Umbilical cord (tissue), 2 donors: ENCODE data around the gene ACVR2A. TPM values are rescaled to one million over a fixed set of nuclear protein-coding genes. Genes with fewer than 3 reads are reported as not detected.

Source experiments
- DNase-seq: peaks from one replicate; pipeline ENCODE4 v3.0.0-alpha.2; 2015; ENCODE audit warnings: low spot score
- total RNA-seq: library from RNA; depleted of rRNA; stranded (reverse); fragments of >200 nt; gene quantifications from one replicate; pipeline ENCODE4 v1.2.3, GENCODE V29; 2014; ENCODE audit warnings: low replicate concordance; ENCODE audit not compliant: insufficient read depth

ACVR2A gene
- total RNA-seq, 1 donor from 2014 or later = 118 TPM

- DNase-seq = no peak
These were observed 79.8 kb downstream of the ACVR2A start for GRCh38 chr2:147924647-147925046.

GRCh38 chr2:147925886-147926285, 81.1 kb downstream of the ACVR2A start:
- peak; percentile 52 for DNase-seq

GRCh38 chr2:147927053-147927588, 82.3 kb downstream of the ACVR2A start:
- DNase-seq = no peak

GRCh38 chr2:147933931-147934330, 89.1 kb downstream of the ACVR2A start:
- DNase-seq = no peak

DNA sequence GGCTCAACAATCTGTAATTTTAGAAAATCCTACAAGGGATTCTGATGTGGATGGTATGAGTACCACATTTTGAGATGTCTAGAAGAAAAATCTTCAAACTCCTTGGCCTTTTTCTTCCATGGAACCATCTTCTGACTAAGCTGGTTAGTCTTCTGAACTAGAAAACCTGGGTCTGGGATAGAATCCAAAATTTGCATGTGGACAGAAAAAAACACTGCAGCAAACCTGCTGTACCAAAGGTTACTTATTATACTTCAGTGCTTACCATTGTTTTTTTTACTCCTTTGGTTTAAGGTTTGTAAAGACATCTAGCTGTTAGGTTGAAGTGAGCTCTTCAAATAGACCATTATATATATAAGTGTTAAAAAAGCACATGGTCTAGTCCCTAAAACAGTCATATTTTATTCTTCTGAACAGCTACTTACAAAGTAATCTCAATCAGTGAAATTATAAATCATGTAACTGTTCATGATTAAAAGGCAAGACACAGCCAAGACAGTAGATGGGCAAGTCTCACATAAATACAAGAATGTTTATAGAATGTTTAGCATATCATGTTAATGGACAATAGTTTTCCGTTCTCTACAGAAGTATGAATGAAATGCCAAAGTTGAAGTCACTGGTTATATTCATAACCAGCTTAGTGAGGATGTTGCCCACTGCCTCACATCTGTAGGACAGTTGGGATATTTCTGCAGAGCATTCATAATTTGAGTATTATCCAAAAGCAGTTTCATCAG, 90.2 kb downstream of the ACVR2A start:
- no peak for DNase-seq

- peak; percentile 25 for DNase-seq
These were observed 93.0 kb downstream of the ACVR2A start for GRCh38 chr2:147937744-147938349.

- DNase-seq = no peak
These were observed 94.5 kb downstream of the ACVR2A start for GRCh38 chr2:147939313-147939712.

- peak; percentile 19 for DNase-seq
These were observed 100.8 kb downstream of the ACVR2A start for GRCh38 chr2:147945660-147946059.

- no peak for DNase-seq
These were observed 107.3 kb downstream of the ACVR2A start for GRCh38 chr2:147952118-147952517.

- DNase-seq = no peak
These were observed 123.7 kb downstream of the ACVR2A start for GRCh38 chr2:147968571-147968970.

- no peak for DNase-seq
These were observed 131.3 kb downstream of the ACVR2A start for GRCh38 chr2:147976102-147976501.

DNA sequence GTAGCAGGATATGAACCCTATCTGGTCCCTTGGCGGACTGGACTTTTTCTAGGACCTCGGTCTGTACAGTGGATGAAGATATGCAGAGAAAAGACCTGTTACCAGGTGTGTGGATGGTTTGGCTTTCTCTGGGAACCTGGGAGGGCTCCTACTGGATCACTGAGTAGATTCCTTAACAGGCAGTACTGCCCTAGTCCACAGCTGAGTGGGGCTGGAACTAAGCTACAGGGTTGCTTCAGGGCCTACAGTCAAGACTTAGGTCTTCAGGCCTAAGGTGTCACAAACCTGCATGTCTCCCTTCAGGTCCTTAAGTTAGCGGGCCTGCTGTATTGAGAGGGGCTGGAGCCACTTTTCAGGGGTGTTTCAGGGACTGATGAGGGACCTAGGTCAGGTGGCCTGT, 132.8 kb downstream of the ACVR2A start:
- no peak for DNase-seq

Other genes starting within 250 kb of the ACVR2A start
- gene ORC4, start 175.7 kb downstream of the ACVR2A start, total RNA-seq = 19.0 TPM
- 84.5 TPM for gene MBD5, start 176.1 kb downstream of the ACVR2A start, total RNA-seq